ENCODE data around the gene UBE3A.
A peak's percentile ranks its signal among the peaks of the same experiment; 100 is the strongest.

Gene UBE3A

DNA sequence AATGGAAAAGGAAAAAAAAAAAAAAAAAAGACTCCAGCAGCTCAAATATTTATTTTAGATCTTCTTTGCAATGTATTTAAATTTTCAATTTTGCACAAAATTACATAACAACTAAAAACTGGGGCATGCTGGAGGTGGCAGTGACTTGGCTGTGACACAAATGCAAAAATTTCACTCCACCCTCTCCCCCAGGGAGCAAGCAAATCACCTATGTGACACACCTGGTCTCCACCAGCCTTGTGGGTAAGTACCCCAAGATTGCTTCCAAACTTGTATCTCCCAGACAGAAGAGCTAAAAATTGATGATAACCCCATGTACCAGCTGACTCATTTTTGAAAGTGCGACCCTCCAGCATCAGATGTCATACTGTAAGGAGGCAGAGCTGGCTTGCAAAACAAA lies 32.0 kb downstream of the UBE3A start:
- DNase-seq (ENCODE audit: low spot score) (no peak), FAIRE-seq (no peak)

DNA sequence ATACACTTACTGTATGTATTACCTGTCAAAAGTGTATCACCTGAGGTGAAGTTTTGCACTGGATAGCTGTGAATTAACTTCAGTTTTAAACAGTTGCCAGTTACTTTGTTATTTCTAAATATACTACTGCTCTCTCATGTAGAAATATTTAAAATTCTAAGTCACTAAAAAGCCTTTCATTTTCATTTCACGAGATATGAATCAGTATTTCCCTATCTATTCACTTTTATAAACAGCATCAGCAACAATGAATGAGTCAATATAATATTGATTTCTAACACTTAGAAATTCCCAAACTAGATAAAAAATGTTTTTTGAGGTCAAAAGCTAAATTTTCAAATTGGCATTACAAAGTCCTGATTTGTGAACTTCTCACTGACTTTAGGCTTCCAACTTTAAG lies 32.6 kb downstream of the UBE3A start:
- no peak for DNase-seq (ENCODE audit: low spot score)
- no peak for FAIRE-seq

DNA sequence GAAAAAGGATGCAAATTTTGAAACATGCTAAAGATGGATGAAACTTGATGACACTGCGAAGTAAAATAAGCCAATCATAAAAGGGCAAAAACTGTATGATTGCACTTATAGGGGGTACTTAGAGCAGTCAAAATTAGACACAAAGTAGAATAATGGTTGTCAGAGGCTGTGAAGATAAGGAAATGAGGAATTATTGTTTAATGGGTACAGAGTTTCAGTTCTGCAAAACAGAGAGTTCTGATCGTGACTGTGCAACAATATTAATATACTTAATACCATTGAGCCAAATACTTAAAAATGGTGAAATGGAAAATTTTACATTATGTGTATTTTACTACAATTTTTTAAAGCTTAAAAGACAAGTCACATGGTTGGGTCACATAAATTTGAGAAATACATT lies 35.1 kb downstream of the UBE3A start:
- FAIRE-seq (no peak), DNase-seq (ENCODE audit: low spot score) (no peak)

DNA sequence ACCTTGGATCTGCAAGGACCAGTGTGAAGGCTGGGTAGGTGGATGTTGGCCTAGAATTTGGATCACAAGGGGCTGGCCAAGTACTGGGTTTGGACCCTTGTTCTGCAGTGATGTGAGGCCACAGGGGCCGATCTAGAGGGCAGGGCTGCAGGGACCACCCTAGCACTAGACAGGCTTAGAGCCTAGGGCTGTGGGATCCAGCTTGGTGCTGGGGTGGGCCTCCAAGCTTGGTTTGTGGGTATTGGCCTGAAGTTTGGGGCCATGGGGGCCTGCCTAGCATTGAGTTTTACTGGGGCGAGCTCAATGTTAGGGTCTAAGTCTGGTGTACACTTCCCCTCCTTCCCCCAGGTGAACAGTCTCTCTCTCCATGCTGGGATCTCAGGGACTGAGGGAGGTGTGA lies 36.5 kb downstream of the UBE3A start:
- no peak for FAIRE-seq
- DNase-seq (ENCODE audit: low spot score), result no peak

DNA sequence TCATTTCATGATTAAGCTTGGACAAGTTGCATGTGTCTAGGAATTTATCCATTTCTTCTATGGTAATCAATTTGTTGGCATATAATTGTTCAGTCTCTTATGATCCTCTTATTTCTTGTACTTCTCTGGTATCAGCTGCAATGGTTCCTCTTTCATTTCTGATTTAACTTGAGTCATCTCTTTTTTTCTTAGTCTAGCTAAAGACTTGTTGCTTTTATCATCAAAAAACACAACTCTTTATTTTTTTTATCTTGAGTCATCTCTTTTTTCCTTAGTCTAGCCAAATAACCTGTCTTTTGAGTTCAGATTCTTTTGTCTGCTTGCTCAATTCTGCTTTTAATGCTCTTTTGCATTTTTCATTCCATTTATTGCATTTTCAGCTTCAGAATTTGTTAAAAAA lies 37.3 kb downstream of the UBE3A start:
- no peak for DNase-seq (ENCODE audit: low spot score)
- no peak for FAIRE-seq

DNA sequence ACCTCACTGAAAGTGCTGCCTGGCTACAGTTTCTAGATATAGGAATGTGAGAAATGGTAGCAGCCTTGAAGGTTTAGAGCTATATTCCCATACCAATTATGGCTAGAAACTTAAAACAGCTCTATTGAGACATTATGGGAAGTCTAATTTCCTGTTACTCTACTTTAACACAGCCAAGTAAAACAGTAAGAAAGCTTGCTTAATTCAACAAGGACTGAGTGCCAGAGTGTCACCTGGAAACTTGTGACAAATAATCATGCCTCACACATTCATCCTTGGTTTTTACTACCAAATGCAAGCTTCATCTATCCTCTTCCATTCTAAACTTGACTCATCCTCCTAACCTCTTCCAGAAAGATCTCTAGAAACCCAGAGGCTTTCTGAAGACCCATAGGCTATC lies 41.7 kb downstream of the UBE3A start:
- DNase-seq (ENCODE audit: low spot score) (no peak), FAIRE-seq (no peak)

DNA sequence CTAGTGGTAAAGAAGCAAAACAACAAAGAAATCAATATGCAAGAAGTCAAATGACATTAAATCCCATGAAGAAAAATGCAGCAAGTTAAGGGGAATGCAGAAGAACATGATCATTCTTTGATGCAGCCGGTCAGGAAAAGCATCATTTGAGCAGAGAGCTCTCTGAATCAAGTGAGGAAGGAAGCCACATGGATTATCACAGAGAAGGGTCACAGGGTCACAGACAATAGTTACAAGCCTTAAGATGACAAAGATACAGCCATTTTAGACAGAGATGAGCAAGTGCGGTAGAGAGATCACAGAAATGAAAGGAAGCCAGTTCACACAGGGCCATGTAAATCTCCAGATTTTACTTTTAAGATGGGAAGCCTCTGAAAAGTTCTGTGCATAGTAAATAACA lies 43.9 kb downstream of the UBE3A start:
- FAIRE-seq, result no peak
- DNase-seq (ENCODE audit: low spot score), result no peak

DNA sequence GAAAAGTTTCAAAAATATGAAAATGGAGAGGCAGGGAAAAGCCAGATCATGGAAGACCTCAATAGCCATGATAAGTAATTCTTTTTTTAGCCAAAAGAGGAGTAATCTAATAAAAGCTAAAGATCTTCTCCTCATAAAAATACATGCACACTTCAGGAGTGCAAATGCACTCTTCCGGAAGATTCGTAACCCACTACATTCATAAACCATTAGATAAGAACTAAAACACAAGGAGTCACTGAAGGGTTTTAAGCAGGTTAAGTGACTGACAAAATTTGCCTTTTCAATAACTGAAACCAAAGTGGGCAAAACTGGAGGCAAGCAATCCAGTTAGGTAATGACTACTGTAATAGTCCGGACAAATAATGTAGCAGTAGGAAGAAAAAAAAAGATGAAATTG lies 46.0 kb downstream of the UBE3A start:
- DNase-seq (ENCODE audit: low spot score) (no peak), FAIRE-seq (no peak)

DNA sequence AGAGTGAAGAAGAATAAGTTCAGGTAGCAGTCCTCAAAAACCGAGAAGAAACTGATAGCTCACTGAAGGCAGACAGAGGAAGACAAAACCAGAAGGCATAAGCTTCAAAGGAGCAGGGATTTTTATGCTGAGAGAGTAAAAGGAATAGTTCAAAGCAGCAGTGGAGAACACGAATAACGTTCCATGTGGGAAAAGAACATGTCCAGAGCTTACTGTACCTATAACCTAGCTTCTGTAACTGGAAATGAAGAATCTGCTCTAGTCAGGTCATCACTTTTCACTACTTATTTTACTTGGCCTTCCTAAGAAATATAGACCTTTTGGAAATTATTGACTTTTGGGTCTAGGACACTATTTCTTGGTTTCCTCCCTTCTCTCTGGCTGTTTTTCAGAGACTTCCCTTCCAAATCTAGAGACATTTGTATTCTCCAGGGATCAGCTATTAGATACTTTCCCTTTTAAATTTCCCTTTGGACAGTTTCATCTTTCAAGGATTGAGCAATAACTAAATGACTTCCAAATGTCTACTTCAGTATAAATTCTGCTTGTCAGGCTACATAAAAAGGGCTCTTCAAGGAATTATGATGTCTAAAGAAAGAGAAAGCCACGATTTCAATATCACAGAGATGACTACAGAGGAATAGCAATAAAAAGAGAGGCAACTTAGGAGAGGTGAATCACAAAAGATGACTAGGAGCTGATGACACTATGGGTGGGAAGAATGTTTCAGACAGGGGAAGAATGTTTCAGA lies 46.7 kb downstream of the UBE3A start:
- no peak for FAIRE-seq
- DNase-seq (ENCODE audit: low spot score), result no peak

DNA sequence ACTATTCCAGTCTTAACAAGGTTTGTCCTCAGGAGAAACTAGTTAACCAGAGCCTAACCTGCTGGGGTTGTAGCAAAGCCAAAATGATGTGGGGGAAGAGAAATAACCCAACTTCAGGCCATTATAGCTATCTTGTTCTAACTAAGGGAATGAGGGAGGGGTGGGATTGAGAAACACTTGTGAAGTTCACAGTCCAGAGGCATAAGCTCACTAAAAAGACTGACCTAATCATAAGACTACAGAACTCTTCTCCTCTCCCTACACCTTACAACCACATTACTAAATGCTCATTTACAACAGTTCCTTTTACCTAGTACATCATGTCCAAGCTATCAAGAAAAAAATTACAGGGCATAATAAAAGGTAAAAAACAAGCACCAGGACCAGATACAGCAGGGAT lies 52.8 kb downstream of the UBE3A start:
- FAIRE-seq (no peak), DNase-seq (ENCODE audit: low spot score) (no peak)

DNA sequence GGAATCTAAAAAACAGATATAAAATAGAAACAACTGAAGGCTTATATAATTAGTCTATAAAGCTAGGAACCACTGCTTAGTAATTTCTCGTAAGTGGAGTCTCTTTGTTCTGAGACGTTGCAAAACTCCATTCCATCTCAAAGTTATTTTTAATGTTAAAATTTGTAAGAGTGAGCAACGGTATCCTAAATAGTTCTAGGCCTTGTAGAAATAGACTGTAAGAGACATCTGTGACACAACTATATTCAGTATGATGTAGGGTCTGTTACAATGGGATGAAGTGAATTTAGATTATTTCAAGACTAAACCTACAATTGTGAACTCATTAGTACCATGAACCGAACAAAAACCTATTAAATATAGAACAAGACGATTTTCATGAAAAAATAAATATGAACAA lies 57.2 kb downstream of the UBE3A start:
- FAIRE-seq, result no peak
- DNase-seq (ENCODE audit: low spot score), result no peak

DNA sequence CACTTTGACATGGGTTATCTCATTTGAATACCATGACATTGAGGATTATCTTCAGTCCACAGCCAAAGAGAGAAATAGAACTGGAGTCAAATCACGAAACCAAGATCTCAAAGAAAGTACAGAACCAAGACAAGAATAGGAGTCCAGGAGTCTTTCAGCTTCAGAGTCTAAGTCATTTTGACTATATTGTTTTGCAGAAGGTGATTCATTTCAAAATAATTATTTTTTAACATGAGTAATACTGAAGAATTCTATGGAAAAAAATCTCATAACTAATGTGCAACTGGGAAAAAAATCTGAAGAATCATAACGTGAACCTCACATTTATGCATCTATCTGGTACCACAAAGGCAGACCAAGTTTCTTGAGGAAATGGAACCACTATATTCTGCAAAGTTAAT lies 60.3 kb downstream of the UBE3A start:
- no peak for FAIRE-seq
- no peak for DNase-seq (ENCODE audit: low spot score)

DNA sequence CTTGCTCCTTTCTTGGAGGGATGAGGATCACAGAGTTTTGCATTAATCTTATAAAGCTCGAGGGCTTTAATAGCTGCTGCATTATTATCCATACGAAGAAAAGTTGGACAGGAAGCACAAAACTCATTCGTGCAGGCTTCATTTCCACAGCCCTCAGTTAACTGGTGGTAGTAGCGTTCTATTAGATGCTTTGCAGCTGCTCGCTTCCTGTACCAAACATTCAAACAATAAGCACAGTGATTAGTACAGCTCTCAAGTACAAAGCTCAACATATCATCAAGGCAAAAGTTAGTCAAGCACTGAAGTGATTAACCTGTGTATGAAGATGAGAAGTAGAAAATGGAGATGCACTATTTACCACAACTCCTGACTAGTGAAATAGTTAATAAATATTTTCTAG lies 63.3 kb downstream of the UBE3A start:
- DNase-seq (ENCODE audit: low spot score), result no peak
- FAIRE-seq, result no peak

DNA sequence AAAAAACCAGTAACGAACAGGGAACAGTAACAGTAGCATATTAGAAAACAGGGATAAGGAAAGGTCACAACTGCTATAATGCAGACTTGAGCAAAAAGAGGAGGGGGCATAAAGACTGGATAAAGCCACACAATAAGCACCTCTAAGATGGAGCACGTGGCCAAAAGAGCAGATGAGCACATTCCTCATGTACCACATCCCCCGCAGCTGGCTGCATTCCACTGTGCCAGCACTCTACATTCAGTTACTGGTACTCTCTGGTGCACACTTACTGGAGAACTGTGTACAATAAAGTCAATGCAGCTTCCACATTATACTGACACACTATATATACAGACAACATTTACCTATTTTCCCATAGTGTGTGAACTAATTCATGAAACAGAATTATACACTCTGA lies 64.7 kb downstream of the UBE3A start:
- FAIRE-seq (no peak), DNase-seq (ENCODE audit: low spot score) (peak; percentile 4)

DNA sequence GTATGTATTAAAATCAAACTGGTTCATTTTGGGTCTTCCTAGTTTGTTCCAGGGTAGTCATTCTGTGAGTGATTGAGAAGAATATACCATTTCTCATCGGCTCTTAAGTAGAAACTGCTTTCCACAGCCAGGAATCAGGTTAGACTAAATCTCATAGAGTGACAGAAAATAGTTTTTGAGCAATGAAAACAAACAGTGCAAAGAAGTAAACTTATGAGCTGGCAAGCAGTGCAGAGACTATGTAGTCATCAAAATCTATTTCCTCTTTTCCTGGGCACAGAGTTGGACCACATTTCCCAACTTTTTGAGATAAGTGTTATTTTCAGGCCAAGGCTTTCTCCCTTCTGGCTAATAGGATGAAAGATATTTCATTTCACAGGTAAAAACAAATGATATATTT lies 66.5 kb downstream of the UBE3A start:
- no peak for DNase-seq (ENCODE audit: low spot score)
- no peak for FAIRE-seq

DNA sequence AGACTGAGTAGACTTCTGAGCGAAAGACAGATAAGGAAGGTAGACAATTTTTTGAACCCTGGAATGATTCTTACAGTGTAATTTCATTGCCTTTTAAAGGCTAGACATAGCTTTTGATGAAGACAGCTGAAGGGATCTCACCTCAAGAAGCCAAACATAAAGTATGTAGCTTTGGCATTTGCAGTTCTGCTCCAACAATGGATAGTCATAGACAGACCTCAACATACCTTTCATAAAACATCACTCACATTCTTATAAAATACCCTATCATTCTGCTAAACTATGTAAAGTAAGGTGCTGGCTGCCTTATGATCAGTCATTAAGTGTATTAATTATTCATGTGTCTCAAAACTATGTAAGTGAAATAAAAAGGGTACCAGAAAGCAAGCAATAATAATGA lies 70.0 kb downstream of the UBE3A start:
- FAIRE-seq (no peak), DNase-seq (ENCODE audit: low spot score) (no peak)

DNA sequence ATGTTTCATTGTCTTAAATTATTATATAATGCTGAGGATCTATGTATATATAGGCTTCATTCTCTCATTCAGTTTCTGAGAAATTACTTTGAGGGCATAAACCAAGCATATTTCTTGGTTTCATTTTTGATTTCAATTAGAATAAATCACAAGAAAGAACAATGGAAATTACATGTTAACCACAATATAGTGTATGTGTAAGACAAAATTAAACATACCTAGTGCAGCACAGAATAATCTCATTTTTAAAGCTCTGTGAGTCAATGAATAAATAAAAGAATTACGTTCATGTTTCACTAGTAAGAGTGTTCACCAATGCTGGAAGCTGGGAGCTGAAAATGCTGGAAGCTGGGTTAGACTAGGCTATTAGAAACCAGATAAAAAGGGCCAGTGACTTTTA lies 72.8 kb downstream of the UBE3A start:
- FAIRE-seq (no peak), DNase-seq (ENCODE audit: low spot score) (no peak)

DNA sequence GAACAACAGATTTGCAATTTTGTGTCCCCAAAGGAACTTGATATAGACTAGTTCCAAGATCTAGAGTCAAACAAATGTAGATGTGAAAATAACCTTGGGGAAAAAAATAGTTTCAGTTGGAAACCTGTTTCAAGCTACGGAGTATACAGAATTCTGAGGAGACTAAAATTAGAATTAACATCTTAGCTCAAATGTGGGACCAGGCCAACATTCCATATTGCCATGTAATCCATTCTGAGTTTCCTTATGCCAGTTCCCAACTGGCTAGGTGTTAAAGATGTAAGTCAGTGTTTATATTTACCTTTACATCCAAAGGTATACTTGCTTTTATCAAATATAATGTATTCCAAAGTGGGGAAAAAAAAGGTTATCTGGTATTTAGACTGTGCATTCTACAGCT lies 76.3 kb downstream of the UBE3A start:
- no peak for FAIRE-seq
- DNase-seq (ENCODE audit: low spot score), result no peak

DNA sequence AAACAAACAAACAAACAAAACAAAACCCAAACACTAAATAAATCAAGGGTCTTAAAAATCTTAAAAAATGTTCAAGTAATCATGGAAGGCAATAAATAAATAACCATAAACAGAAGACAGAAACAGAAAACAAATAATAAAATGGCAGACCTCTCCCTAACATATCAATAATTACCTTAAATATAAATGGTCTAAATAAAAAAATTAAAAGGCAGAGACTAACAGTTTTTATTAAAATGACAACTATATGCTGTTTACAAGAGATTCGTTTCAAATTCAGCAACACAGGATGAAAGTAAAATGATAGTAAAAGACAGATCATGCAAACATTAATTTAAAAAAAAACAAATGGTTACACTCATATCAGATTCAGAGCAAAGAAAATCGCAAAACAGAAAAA lies 91.1 kb downstream of the UBE3A start:
- FAIRE-seq, result no peak

DNA sequence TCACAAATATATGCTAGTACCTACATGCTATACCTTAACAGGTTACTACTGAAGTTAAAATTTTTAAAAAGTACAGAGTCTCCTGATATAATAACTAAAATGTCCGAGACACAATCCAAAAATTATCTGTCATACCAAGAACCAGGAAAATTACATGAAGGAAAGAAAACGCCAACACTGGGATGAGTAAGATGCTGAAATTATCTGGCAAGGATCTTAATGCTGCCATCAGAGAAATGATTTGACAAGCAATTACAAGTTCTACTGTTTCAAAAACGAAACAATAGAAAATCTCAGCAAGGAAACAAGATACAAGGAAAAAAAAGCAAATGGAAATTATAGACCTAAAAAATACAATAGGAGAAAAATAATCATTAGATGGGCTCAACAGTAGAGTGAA lies 92.5 kb downstream of the UBE3A start:
- DNase-seq (ENCODE audit: low spot score), result no peak
- no peak for FAIRE-seq

More for the DNA sequence above, 91.1 kb downstream of the UBE3A start:
- DNase-seq (ENCODE audit: low spot score), result no peak

DNA sequence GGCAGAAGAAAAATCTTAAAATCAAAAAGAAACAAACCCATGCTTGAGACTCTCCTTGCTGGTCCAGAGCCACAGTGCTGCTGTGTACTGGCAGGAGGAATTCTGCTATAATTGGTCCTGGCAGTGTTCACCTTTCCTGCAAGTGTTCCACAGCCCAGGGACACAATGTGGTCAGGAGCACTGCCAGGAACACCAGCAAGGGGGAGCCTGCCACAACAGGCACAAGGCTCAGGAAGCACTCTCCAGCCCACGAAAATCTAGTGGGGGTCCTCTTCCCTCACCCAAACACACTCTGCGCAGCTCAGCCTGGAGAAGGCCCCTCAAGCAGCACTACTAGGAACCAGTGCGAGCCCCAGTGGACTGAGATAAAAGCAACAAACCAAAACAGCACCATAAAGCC lies 92.9 kb downstream of the UBE3A start:
- no peak for FAIRE-seq
- DNase-seq (ENCODE audit: low spot score), result no peak

DNA sequence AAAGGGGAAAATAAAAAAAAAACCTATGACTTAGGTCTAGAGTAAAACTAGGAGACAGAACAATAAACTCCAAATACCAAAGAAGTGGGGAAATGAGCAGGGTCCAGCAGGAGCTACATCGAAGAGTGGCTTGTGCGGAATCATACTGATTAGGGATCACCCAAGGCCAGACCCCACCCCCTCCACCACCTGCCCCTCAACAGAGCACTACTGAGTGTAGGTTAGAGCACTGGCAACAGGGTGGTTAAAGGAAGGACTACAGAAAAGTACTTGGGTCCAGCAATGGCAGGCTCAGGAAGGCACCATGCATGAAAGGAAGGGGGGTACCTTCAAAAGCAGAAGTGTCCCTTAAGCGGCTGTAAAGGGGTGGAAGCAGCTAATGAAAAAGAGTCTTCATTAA lies 96.2 kb downstream of the UBE3A start:
- no peak for FAIRE-seq
- no peak for DNase-seq (ENCODE audit: low spot score)

DNA sequence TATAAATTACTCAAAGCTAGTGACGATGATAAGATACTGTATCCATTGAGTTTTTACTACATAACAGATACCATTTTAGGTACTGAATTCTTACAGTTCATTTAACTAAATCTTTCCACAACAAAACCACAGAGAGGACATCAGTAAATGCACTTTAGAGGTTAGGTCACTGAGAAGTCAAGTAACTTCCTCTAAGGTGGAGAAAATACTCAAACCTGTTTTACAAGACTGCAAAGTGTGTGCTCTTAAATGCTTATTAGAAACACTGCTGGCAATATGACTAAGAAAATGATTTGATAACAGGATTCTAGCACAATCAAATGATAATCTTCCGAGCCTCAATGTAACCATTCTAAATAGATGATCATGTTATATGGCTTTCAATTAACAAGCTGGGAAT lies 99.4 kb downstream of the UBE3A start:
- FAIRE-seq (no peak), DNase-seq (ENCODE audit: low spot score) (no peak)

DNA sequence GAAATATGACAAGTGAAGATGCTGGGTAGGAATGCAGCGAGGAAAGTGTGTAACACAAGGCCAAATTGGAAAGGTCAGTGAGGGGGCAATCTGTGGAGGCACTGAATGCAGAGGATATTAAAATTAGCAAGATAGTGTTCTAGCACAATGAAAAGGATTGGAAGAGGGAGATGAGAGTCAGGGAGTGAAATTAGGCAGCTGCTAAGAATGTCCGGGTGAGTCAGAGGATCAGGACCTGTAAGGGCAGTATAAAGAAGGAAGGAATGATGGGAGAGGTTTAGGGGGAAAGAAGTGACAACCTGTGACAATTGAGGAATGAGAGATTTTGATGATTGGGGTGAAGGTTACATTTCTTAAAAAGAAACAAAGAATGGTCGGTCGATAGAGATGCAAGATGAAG lies 103.5 kb downstream of the UBE3A start:
- no peak for DNase-seq (ENCODE audit: low spot score)
- FAIRE-seq, result no peak

Data from urothelium cell line (cell line).